HepG2 (cell line): ENCODE results near the gene NCAPD2. TPM values are rescaled to one million over a fixed set of nuclear protein-coding genes. Genes with fewer than 3 reads are reported as not detected.
A peak's percentile ranks its signal among the peaks of the same experiment; 100 is the strongest.

Experiments
- CREBL2 ChIP-seq: sonication (generic); formaldehyde crosslinking; IDR thresholded peaks from 2 replicates; pipeline ENCODE4 v1.8.1; 2023; ENCODE audit warnings: missing genetic modification reagents, mild to moderate bottlenecking, borderline replicate concordance
- HIVEP1 ChIP-seq: sonication (generic); formaldehyde crosslinking; IDR thresholded peaks from 2 replicates; pipeline ENCODE4 v1.4.0; 2020; ENCODE audit warnings: mild to moderate bottlenecking, missing genetic modification reagents
- POLR2AphosphoS2 ChIP-seq: IDR thresholded peaks from 2 replicates; pipeline ENCODE4 v1.6.1; 2011; ENCODE audit warnings: low read depth, low read length, improper control_type of control experiment
- RBM22 ChIP-seq: fragments of 200-400 bp; formaldehyde crosslinking; optimal IDR thresholded peaks from 2 replicates; pipeline ENCODE3; 2017; ENCODE audit warnings: mild to moderate bottlenecking, low read length, moderate library complexity
- TBX2 ChIP-seq: sonication (generic); formaldehyde crosslinking; IDR thresholded peaks from 2 replicates; pipeline ENCODE4 v1.5.0; 2020; ENCODE audit warnings: missing genetic modification reagents, mild to moderate bottlenecking, borderline replicate concordance
- THAP11 ChIP-seq: IDR thresholded peaks from 2 replicates; pipeline ENCODE4 v1.6.1; 2016; ENCODE audit warnings: missing biosample characterization, missing genetic modification reagents
- ZFP1 ChIP-seq: IDR thresholded peaks from 2 replicates; pipeline ENCODE4 v1.6.1; 2016
- ZFYVE20 ChIP-seq: sonication (generic); formaldehyde crosslinking; IDR thresholded peaks from 2 replicates; pipeline ENCODE4 v1.8.0; 2023; ENCODE audit warnings: low read depth, mild to moderate bottlenecking, moderate library complexity, missing genetic modification reagents, borderline replicate concordance
- ZNF17 ChIP-seq: sonication (generic); formaldehyde crosslinking; IDR thresholded peaks from 2 replicates; pipeline ENCODE4 v1.5.0; 2020; ENCODE audit warnings: mild to moderate bottlenecking, missing genetic modification reagents
- ZNF354B ChIP-seq: sonication (generic); formaldehyde crosslinking; IDR thresholded peaks from 2 replicates; pipeline ENCODE4 v1.8.0; 2022; ENCODE audit warnings: mild to moderate bottlenecking, missing genetic modification reagents
- ZNF510 ChIP-seq: sonication (generic); formaldehyde crosslinking; IDR thresholded peaks from 2 replicates; pipeline ENCODE4 v1.4.0; 2020; ENCODE audit warnings: low read depth, mild to moderate bottlenecking, missing genetic modification reagents
- ZNF619 ChIP-seq: sonication (generic); formaldehyde crosslinking; IDR thresholded peaks from 2 replicates; pipeline ENCODE4 v1.4.0; 2020; ENCODE audit warnings: mild to moderate bottlenecking, missing genetic modification reagents
- ZSCAN5A ChIP-seq: sonication (generic); formaldehyde crosslinking; IDR thresholded peaks from 2 replicates; pipeline ENCODE4 v1.8.0; 2022; ENCODE audit warnings: mild to moderate bottlenecking, missing genetic modification reagents, borderline replicate concordance
- ZSCAN9 ChIP-seq: IDR thresholded peaks from 2 replicates; pipeline ENCODE4 v1.6.1; 2016; ENCODE audit warnings: borderline replicate concordance
- polyA plus RNA-seq, 8 experiments: library from polyadenylated mRNA; depleted of rRNA in 3 of 8; stranded (reverse) in 7 of 8; unstranded in 1 of 8; fragments of >200 nt; fragmentation: Illumina TruSeq in 4 of 8; extraction: Trizol in 4 of 8; gene quantifications; 2 replicates each; pipeline versions ENCODE4 v1.2.1 to v1.2.3, GENCODE V29; 2011 to 2016; ENCODE audit warnings: low read depth in 4 of 8, missing spikeins in 1 of 8, mixed read lengths in 1 of 8; ENCODE audit not compliant: insufficient read depth in 1 of 8
- total RNA-seq, 5 experiments: library from RNA; depleted of rRNA; stranded (reverse); fragments of >200 nt; fragmentation: Illumina TruSeq; extraction: Trizol; gene quantifications; 2 replicates each; pipeline ENCODE4 v1.2.3, GENCODE V29; 2016; ENCODE audit warnings: low read depth in 1 of 5
- TF ChIP-seq, protein P1 (sequence below): IDR thresholded peaks from 2 replicates; pipeline ENCODE4 v1.4.0; 2020; ENCODE audit warnings: mild to moderate bottlenecking, missing genetic modification reagents
- TF ChIP-seq, protein P2 (sequence below): sonication (generic); formaldehyde crosslinking; IDR thresholded peaks from 2 replicates; pipeline ENCODE4 v1.8.0; 2022; ENCODE audit warnings: missing genetic modification reagents, mild to moderate bottlenecking, borderline replicate concordance
- TF ChIP-seq, protein P3 (sequence below): sonication (generic); formaldehyde crosslinking; IDR thresholded peaks from 2 replicates; pipeline ENCODE4 v1.9.0; 2022; ENCODE audit warnings: missing genetic modification reagents, mild to moderate bottlenecking, borderline replicate concordance
- TF ChIP-seq, protein P4 (sequence below): sonication (generic); formaldehyde crosslinking; IDR thresholded peaks from 2 replicates; pipeline ENCODE4 v1.8.1; 2023; ENCODE audit warnings: mild to moderate bottlenecking, missing genetic modification reagents

NCAPD2 gene
- total and polyA plus RNA-seq, 2 of the 13 experiments (the other 11 are each of a cell fraction or from before 2014, with no cell fraction given) = 51.1 to 65.6 TPM

DNA sequence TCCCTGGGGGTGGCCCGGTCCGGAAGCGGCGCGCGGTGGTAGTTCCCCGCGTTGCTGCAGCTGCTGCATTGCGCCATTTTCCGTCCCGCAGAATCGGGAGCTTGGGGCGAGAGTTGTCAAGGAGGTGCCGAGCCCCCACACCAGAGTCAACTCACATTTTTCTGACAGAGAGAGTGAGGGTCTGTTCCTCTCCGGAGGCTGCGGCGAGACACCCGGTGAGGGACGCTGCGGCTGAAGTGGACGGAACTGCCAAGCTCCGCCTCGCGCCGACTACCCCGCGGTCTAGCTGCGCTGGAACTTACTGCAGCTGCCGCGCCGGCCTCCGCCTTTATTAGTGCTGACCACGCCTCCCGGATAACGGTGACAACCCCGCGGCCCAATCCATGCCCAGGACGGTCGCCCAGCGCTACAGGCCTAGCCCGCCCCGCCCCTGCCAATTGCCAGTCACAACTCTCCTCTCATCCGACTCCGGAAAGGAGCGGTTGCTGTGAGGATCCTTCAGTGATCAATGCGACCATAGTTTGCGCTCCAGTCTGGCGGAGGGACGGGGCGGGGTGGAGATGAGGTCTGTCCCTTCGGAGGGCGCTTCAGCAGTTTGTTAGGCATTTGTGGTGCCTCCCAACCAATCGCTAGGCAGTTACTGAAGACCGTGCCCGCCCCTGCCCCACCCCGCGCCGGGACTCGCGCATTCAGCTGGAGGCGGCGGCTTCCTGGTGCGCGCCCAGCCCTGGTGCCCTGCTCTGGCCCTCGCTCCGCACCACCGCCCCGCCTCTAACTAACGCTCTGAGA, 23.3 kb upstream of the NCAPD2 start, which contains the start of gene VAMP1 (continued):
- TF ChIP-seq, protein P1, sequence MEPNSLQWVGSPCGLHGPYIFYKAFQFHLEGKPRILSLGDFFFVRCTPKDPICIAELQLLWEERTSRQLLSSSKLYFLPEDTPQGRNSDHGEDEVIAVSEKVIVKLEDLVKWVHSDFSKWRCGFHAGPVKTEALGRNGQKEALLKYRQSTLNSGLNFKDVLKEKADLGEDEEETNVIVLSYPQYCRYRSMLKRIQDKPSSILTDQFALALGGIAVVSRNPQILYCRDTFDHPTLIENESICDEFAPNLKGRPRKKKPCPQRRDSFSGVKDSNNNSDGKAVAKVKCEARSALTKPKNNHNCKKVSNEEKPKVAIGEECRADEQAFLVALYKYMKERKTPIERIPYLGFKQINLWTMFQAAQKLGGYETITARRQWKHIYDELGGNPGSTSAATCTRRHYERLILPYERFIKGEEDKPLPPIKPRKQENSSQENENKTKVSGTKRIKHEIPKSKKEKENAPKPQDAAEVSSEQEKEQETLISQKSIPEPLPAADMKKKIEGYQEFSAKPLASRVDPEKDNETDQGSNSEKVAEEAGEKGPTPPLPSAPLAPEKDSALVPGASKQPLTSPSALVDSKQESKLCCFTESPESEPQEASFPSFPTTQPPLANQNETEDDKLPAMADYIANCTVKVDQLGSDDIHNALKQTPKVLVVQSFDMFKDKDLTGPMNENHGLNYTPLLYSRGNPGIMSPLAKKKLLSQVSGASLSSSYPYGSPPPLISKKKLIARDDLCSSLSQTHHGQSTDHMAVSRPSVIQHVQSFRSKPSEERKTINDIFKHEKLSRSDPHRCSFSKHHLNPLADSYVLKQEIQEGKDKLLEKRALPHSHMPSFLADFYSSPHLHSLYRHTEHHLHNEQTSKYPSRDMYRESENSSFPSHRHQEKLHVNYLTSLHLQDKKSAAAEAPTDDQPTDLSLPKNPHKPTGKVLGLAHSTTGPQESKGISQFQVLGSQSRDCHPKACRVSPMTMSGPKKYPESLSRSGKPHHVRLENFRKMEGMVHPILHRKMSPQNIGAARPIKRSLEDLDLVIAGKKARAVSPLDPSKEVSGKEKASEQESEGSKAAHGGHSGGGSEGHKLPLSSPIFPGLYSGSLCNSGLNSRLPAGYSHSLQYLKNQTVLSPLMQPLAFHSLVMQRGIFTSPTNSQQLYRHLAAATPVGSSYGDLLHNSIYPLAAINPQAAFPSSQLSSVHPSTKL (CRISPR knock-in tag) = peak; percentile 28
- TF ChIP-seq ZFYVE20 (CRISPR knock-in tag) = 0 out of 2 replicates have a peak, but pooled peaks have one; percentile 29
- TF ChIP-seq, protein P2, sequence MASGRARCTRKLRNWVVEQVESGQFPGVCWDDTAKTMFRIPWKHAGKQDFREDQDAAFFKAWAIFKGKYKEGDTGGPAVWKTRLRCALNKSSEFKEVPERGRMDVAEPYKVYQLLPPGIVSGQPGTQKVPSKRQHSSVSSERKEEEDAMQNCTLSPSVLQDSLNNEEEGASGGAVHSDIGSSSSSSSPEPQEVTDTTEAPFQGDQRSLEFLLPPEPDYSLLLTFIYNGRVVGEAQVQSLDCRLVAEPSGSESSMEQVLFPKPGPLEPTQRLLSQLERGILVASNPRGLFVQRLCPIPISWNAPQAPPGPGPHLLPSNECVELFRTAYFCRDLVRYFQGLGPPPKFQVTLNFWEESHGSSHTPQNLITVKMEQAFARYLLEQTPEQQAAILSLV = peak; percentile 86; the same call in 1 of the 2 replicates
- TF ChIP-seq, protein P3, sequence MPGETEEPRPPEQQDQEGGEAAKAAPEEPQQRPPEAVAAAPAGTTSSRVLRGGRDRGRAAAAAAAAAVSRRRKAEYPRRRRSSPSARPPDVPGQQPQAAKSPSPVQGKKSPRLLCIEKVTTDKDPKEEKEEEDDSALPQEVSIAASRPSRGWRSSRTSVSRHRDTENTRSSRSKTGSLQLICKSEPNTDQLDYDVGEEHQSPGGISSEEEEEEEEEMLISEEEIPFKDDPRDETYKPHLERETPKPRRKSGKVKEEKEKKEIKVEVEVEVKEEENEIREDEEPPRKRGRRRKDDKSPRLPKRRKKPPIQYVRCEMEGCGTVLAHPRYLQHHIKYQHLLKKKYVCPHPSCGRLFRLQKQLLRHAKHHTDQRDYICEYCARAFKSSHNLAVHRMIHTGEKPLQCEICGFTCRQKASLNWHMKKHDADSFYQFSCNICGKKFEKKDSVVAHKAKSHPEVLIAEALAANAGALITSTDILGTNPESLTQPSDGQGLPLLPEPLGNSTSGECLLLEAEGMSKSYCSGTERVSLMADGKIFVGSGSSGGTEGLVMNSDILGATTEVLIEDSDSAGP (CRISPR knock-in tag) = peak; percentile 92
- no peak for TF ChIP-seq ZFP1
- no peak; the same call in none of the 2 replicates for TF ChIP-seq ZNF619
- TF ChIP-seq RBM22 = no peak
- TF ChIP-seq POLR2AphosphoS2 = peak; percentile 44; the same call in 1 of the 2 replicates
- TF ChIP-seq ZNF510 (CRISPR knock-in tag) = no peak
- peak; percentile 64 for TF ChIP-seq THAP11 (CRISPR knock-in tag)
- TF ChIP-seq ZSCAN9 (CRISPR knock-in tag) = peak; percentile 61; the same call in 1 of the 2 replicates
- TF ChIP-seq TBX2 (CRISPR knock-in tag) = peak; percentile 85
- TF ChIP-seq, protein P4, sequence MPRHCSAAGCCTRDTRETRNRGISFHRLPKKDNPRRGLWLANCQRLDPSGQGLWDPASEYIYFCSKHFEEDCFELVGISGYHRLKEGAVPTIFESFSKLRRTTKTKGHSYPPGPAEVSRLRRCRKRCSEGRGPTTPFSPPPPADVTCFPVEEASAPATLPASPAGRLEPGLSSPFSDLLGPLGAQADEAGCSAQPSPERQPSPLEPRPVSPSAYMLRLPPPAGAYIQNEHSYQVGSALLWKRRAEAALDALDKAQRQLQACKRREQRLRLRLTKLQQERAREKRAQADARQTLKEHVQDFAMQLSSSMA (CRISPR knock-in tag) = no peak
- TF ChIP-seq ZNF17 (CRISPR knock-in tag) = no peak
- TF ChIP-seq ZSCAN5A (CRISPR knock-in tag) = no peak
- no peak for TF ChIP-seq ZNF354B (CRISPR knock-in tag)
- no peak; the same call in 1 of the 2 replicates for TF ChIP-seq CREBL2 (CRISPR knock-in tag)
- peak; percentile 67; the same call in 1 of the 2 replicates for TF ChIP-seq HIVEP1
